D341Med (cell line): ENCODE data around the gene TBP.

Source experiments
- DNase-seq: peaks from one replicate; pipeline ENCODE4 v3.0.0; 2012; ENCODE audit warnings: low spot score

TBP gene

GRCh38 chr6:170535004-170535403, 19.2 kb upstream of the TBP start:
- DNase-seq, result no peak

DNA sequence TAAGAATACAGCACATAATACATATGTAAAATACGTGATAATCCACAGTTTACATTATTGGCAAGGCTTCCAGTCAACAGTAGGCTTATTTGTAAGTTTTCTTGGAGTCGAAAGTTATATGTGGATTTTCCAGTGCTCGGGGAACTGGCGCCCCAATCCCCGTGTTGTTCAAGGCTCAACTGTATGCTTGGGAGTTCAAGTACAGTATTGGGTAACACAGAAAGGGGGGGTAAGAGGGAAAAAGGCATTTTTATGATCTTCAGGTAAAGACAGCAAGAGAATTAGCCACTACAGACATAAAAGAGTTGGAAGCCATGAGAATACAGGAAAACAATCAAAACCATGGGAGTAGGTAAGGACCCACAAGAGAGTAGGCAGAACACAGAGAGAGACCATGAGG, 17.5 kb upstream of the TBP start:
- DNase-seq, result no peak

GRCh38 chr6:170537329-170537728, 16.8 kb upstream of the TBP start:
- DNase-seq, result no peak

- no peak for DNase-seq
Measured at GRCh38 chr6:170542031-170542719, 12.0 kb upstream of the TBP start.

DNA sequence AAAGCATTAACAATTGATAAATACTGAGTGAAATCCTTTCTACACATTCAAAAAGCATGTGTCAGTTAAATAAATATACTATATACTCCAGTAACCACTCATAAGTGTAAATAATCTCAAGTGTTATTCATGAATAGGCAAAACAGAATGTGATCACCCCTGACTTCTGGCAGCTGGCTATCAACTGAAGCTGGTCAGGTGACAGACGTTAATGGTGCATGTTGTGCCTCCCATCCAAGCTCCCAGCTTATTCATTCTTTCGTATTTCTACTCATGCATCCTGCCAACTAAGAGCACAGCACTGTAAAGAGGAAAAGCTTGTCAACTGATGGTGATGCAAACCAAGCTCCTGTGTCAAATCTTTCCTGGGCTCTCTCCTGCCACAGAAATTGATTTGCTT, 8.8 kb upstream of the TBP start:
- DNase-seq, result no peak

DNA sequence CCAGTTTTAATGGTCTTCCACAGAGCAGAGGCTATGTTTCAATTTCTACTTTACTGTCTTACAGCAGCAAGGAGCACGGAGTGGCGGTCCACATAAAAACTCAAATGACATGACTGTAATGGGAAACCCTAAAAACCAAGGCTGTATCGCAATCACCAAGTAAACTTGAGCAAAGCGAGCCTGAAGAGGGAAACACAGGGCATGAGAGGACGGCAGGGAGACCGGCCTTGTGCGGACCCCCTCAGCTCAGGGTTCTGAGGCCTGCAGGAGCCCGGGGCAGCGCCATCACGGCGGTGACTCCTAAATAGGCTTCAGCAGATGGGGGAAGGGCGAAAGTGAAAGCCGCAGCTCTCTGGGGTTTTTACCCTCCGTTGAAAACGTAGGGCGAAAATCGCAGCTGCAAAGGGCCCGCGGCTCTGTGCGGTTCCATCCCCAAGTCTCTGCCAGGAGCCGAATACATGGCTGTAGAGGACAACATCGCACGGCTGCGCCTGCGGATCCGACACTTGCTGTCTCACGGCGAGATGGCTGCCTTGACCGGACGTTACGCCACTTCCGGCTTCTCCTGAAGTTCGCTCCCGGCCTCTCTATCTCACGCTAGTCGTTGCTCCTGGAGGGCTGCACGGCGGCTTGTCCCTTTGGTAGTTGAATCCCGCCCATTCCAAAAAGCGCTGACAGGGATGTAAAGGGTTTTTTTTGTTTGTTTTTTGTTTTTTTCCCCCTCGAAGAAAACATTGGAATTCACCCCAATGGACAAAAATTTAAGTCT, 1.2 kb upstream of the TBP start, which contains the start of gene PSMB1:
TSS of gene PSMB1 (minus strand) at position 543 of the 769 bp plus-strand sequence. CDS start at position 478, 65 bp downstream.
- peak; percentile 88 for DNase-seq

- DNase-seq, result peak; percentile 49
Measured at GRCh38 chr6:170553534-170554012, 596 bp upstream of the TBP start.

- DNase-seq, result no peak
Measured at GRCh38 chr6:170554796-170555137, 598 bp downstream of the TBP start.

DNA sequence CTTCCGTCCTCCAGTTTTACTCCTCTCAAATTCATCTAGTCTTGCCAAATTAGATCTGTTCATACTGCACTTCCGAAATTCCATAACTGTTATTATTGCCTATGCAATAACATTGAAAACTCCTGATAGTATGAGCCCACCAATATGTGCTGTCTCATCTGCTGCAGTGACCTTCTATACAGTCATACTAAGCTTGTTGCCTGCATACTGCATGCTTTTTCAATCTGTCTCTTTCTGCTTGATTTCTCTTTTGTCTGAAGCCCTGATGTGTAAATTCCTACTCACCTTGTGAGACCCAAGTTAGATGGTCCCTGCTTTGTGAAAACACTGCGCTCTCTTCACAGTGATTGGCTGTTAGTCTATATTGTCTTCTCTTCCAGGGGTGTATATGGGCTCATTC, 1.1 kb downstream of the TBP start:
- no peak for DNase-seq

- DNase-seq, result no peak
Measured at GRCh38 chr6:170561555-170561954, 7.4 kb downstream of the TBP start.

- DNase-seq, result no peak
Measured at GRCh38 chr6:170564936-170565530, 10.9 kb downstream of the TBP start.

DNA sequence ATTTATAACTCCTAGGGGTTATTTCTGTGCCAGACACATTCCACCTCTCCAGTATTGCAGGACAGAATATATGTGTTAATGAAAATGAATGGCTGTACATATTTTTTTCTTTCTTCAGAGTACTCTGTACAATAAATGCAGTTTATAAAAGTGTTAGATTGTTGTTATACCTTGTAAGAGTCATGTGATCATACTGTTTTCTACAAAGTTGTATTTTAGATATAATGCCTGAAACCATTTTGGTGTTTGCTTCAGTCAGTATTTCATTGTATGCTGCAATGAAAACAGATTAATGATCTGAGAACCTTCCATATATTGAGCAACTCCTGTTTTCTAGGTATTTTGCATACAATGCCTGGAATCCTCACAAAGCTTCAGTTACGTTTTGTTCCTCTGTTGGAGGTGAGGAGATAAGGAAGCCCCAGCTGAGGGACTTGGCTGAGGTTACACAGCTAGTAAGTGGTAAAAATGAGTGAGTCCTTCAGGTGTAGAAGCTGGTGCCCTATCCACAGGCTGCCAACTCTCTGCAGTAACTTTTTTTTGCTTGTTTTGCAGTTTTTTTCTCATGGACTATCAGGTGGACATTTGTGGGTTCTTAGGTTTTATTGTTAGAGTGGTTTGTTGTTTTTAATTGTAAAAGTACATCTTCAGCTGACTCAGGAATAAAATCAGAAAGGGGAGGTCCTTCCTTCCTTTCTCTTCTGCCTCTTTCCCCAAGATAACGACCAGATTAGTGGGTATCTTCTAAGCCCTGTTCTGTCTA, 18.7 kb downstream of the TBP start:
- DNase-seq, result no peak

DNA sequence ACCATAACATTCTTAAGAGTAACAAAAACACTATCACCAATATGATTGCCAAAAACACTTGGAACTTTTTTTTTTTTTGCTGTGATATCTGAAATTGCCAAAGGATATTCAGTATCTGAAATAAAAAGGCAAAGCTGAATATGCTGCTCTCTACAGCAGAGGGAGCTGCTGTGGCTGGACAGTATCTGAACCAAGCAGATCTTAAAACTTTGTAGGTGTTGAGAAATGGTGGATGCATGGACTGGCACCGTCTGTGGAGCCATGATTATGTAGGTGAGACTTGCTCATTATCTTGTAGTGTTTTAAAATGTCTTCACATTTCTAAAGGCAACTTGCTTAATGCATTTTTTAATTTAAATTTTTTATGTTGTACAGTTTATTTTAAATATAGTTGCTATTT, 21.1 kb downstream of the TBP start:
- DNase-seq, result peak; percentile 45

DNA sequence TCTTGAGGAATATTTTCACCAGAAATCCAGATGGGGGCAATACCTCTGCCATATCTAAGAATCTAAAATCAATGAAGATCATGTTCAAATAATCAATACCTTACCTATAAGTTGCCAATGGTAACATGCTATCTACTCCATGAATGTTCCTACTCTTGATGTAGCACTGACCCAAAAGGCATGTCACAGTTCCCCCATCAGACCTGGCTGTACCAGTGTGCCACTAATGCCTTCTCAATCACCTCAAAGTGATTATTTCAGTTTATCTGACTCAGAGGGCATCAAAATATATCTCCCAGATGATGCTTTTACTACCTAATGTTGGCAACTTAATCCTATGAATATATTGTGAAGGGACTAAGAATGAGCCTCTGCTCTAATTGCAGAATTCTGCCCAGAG, 24.7 kb downstream of the TBP start:
- DNase-seq, result no peak

GRCh38 chr6:170583756-170584180, 29.6 kb downstream of the TBP start:
- DNase-seq, result no peak

GRCh38 chr6:170584181-170584953, 30.2 kb downstream of the TBP start, which contains the start of gene PDCD2:
TSS of gene PDCD2 (minus strand) at chr6:170584637. CDS start at chr6:170584581, 56 bp downstream.
- DNase-seq, result peak; percentile 96

- DNase-seq, result no peak
Measured at GRCh38 chr6:170584954-170585498, 30.9 kb downstream of the TBP start.

- no peak for DNase-seq
Measured at GRCh38 chr6:170590725-170591124, 36.6 kb downstream of the TBP start.

GRCh38 chr6:170596426-170596825, 42.3 kb downstream of the TBP start:
- no peak for DNase-seq

DNA sequence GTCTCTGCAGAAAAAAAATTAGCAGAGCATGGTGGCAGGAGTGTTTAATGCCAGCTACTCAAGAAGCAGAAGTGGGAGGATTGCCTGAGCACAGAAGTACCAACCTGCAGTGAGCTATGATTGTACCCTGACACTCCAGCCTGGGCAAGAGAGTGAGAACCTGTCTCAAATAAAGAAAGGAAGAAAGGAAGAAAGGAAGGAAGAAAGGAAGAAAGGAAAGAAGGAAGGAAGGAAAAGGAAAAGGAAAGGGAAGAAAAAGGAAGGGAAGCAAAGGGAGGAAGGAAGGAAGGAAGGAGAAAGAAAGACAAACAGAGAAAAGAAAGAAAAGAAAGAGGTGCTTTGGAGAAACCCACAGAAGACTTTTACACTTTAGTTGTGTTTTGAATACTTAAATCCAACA, 43.1 kb downstream of the TBP start:
- no peak for DNase-seq
